HFF-Myc (cell line): ENCODE results near the gene ANO1.

ENCODE experiments used
- DNase-seq: peaks from one replicate; pipeline ENCODE4 v3.0.0-alpha.2; 2011; ENCODE audit warnings: low read depth; ENCODE audit errors: extremely low read depth
- H3K4me3 ChIP-seq: replicated peaks from 2 replicates; pipeline ENCODE4 v1.5.1; 2011; ENCODE audit warnings: low read depth, mild to moderate bottlenecking, control low read depth, low read length
- CTCF ChIP-seq: IDR thresholded peaks from 2 replicates; pipeline ENCODE4 v1.5.1; 2012; ENCODE audit warnings: mild to moderate bottlenecking, low read depth, low read length, control low read depth; ENCODE audit errors: missing control alignments

Gene ANO1

DNA sequence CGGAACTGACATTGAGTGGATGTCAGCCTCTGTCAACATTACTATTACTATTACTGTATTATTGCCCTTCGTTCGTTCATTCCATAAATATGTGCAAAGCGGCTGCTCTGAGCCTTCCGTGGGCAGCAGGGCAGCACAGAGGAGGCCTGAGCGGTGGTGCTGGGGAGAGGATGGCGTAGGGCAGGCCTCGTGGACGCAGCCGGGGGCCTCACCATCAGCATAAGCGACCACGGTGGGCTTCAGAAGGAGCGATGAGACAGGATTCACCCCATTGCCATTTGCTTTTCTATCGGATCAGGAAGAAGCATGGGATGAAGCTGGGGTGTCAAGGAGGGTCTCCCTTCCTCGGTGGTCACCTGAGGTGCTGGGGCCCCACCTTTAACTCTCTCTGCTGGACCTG lies 22.7 kb downstream of the ANO1 start:
- TF ChIP-seq CTCF, result no peak
- H3K4me3 ChIP-seq, result no peak overlapping the region
- DNase-seq, result no peak

DNA sequence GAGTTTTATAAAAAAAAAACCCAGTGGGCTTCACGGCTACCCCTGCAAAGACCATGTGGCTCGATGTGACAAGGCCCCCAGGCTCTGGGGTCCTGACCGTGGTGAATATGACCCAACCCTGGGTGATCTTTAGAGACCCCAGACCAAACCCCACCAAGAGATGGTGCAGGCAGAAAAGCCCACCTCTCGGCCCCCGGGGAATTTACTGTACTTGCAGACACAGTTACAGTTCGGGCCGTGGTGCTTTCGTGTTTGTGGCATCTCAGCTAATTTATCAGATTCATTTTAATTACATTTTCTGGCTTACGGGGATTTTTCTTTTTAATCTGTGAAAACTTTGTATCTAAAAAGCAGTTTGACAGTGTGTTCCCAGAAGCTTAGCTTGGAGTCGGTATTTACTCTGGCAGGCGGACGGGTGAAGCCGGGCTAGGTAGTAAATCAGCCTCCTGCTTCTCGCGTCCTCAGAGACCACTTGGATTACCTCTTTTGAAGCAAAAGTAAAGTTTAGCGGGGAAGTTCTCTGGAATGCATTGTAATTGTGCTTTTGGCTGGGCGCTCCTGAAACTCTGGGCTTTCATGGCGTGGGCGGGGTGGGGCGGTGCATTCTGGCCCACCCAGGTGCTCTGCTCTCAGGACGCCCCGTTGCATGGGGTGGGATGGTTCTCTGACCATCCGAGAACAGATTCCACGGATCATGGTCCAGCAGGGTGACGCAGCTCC lies 25.3 kb downstream of the ANO1 start:
- DNase-seq, result no peak
- no peak overlapping the region for H3K4me3 ChIP-seq
- no peak for TF ChIP-seq CTCF

- DNase-seq, result no peak
- H3K4me3 ChIP-seq, result no peak overlapping the region
- TF ChIP-seq CTCF, result no peak
Measured at GRCh38 chr11:70104419-70104818, 26.3 kb downstream of the ANO1 start.

GRCh38 chr11:70104961-70105360 lies 26.8 kb downstream of the ANO1 start:
- no peak for DNase-seq
- no peak overlapping the region for H3K4me3 ChIP-seq
- TF ChIP-seq CTCF, result no peak

DNA sequence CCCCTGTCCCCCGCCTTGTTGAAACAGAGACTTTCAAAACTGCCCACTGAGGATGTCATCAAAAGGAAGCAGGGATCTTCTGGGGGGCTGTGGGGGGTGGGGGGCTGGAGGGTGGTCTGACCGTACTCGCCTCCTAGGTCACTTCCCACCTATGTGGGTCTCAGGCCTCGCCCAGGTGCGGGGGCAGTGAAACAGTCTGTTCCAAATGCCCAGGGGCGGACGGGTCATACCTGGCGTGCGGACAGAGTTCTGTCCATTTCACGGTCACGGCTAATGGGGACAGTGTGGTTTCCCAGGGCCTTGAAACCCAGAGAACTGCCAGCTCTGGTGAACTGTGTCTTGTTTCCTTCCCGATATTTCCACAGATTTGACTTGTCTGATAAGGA lies 27.2 kb downstream of the ANO1 start:
- no peak for TF ChIP-seq CTCF
- DNase-seq, result no peak
- H3K4me3 ChIP-seq, result no peak overlapping the region

DNA sequence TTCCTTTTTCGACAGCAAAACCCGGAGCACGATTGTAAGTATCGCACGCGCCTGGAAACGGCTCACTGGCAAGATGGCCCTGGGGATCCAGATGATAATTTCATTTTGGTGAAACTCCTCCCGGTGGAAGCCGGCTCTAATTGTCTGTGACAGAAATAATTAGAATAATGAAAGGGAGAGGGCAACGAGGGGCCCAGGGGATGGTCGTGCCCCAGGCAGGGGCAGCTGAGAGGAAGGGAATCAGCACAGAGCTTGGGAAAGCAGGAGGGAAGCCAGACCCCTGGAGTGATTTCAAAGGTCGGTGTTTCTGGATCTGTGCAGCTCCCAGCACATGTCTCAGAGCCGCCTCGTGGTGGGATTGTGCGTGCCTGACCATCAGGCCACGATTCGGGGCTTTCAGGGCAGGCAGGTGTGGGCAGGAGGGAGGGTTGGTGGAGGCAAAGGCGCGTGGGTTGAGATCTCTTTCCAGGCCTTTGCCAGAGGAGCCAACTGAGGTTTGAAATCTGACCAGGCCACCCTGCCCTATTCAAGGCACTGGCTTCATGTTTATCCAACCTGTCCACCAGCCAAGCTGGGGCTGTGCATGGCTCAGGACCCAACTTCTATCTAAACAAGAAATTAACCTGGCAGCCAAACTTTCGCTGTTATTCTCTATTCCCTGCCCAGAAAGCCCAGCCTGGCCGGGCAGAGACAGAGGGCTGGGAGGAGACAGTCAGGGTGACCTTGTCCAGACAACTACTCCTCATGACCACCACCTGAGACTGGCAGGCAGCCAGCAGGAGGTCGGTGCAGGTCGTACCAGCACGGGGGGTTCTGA lies 27.8 kb downstream of the ANO1 start:
- H3K4me3 ChIP-seq, result no peak overlapping the region
- TF ChIP-seq CTCF, result no peak
- DNase-seq, result no peak
